Spinal cord (tissue), 10 donors: ENCODE results near the gene MB21D2. TPM values are rescaled to one million over a fixed set of nuclear protein-coding genes. Genes with fewer than 3 reads are reported as not detected.
"Not testable (repeated sequence)": the region's sequence is repeated elsewhere in the genome, so short reads cannot be mapped to it uniquely, and the experiment has no call there.

Experiments
- DNase-seq, 6 donors: peaks; one replicate each; pipeline versions ENCODE4 v3.0.0 to v3.0.0-alpha.2; 2013 to 2015; ENCODE audit warnings: low spot score in 6 of 6, low read depth in 4 of 6
- H3K27ac ChIP-seq: one replicate; pipeline ENCODE4 v1.5.1; 2013; ENCODE audit warnings: low read depth, low read length, control low read depth
- H3K27me3 ChIP-seq: one replicate; pipeline ENCODE4 v1.6.1; 2013; ENCODE audit warnings: low read length; ENCODE audit not compliant: control insufficient read depth, insufficient read depth
- H3K36me3 ChIP-seq: one replicate; pipeline ENCODE4 v1.6.1; 2013; ENCODE audit warnings: low read length; ENCODE audit not compliant: control insufficient read depth, insufficient read depth
- H3K4me1 ChIP-seq: one replicate; pipeline ENCODE4 v1.6.1; 2013; ENCODE audit warnings: low read length; ENCODE audit not compliant: control insufficient read depth, insufficient read depth
- H3K4me3 ChIP-seq: one replicate; pipeline ENCODE4 v1.5.1; 2013; ENCODE audit warnings: low read depth, low read length, control low read depth
- H3K9me3 ChIP-seq: one replicate; pipeline ENCODE4 v1.6.1; 2013; ENCODE audit warnings: low read length; ENCODE audit not compliant: control insufficient read depth, insufficient read depth
- WGBS: methylation state at CpG from one replicate; pipeline ENCODE4 v1.1.5; 2013; ENCODE audit warnings: missing lambda C conversion rate; ENCODE audit not compliant: insufficient coverage; 5-methylcytosine and 5-hydroxymethylcytosine counted together
- polyA plus RNA-seq, 2 donors: library from polyadenylated mRNA; unstranded; fragments of 120-200 nt; gene quantifications; one replicate each; pipeline ENCODE4 v1.2.1, GENCODE V29; 2013; ENCODE audit not compliant: insufficient read length in 2 of 2
- total RNA-seq, 2 donors: library from RNA; depleted of rRNA in 1 of 2; stranded (reverse); fragments of 120-200 nt in 1 of 2; fragments of >200 nt in 1 of 2; gene quantifications; one replicate each; pipeline versions ENCODE4 v1.2.3 to v1.2.4, GENCODE V29; 2013 to 2014
- donor health status: healthy.

Gene MB21D2
- total and polyA plus RNA-seq, 4 donors, result 9.5 to 23.4 (median 21.1) TPM

DNA sequence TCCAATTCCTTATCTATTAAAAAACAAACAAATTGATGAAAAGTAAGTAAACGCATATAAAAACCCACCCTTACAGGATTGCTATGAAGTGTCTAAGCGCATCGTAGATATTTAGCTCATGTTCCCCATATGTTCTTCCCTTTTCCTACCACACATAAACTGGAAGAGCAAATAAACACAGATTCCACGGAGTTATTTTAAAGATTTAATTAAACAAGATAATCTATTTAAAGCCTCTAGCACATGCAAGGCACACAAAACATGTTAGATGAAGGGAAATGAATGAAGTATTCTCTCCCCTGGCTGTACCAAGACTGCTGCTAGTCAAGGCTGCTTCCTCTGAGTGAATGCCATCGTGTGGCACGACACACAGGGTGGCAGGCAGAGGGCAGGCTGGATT, 111.9 kb downstream of the MB21D2 start:
- WGBS, result 93% methylated on average over 5 of the region's 6 CpGs
- Histone ChIP-seq H3K4me3 (no peak overlapping the region), H3K9me3 (no peaks in the 10 kb centered on the region), H3K4me1 (no peaks in the 10 kb centered on the region), H3K27me3 (no peaks in the 10 kb centered on the region), H3K27ac (no peak overlapping the region), H3K36me3 (no peaks in the 10 kb centered on the region)
- peak in 1 of 6 donors; percentile 54 for DNase-seq

DNA sequence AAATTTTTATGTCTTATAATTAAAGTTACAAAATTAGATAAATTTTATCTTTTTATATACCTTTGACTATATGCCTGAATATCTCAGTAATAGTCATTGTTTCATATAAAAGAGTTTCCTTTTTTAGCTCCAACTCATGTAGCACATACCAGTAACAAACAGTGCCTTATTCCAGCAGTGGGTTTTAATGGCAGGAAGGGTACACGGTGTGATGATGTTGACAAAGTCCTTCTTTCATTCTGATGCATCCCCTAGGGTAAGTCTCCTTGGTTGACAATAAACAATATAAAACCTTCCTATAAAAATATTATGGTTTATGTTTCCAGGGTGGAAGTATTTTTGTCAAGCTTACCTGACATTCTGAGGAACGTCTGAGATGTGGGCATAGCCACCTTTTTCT, 113.2 kb downstream of the MB21D2 start:
- H3K27ac ChIP-seq, result no peak overlapping the region
- no peaks in the 10 kb centered on the region for H3K4me1 ChIP-seq
- WGBS, result no CpG with 5 or more reads among the region's 2 CpGs
- DNase-seq, result no peak
- no peaks in the 10 kb centered on the region for H3K36me3 ChIP-seq
- no peaks in the 10 kb centered on the region for H3K9me3 ChIP-seq
- H3K27me3 ChIP-seq, result no peaks in the 10 kb centered on the region
- H3K4me3 ChIP-seq, result no peak overlapping the region

DNA sequence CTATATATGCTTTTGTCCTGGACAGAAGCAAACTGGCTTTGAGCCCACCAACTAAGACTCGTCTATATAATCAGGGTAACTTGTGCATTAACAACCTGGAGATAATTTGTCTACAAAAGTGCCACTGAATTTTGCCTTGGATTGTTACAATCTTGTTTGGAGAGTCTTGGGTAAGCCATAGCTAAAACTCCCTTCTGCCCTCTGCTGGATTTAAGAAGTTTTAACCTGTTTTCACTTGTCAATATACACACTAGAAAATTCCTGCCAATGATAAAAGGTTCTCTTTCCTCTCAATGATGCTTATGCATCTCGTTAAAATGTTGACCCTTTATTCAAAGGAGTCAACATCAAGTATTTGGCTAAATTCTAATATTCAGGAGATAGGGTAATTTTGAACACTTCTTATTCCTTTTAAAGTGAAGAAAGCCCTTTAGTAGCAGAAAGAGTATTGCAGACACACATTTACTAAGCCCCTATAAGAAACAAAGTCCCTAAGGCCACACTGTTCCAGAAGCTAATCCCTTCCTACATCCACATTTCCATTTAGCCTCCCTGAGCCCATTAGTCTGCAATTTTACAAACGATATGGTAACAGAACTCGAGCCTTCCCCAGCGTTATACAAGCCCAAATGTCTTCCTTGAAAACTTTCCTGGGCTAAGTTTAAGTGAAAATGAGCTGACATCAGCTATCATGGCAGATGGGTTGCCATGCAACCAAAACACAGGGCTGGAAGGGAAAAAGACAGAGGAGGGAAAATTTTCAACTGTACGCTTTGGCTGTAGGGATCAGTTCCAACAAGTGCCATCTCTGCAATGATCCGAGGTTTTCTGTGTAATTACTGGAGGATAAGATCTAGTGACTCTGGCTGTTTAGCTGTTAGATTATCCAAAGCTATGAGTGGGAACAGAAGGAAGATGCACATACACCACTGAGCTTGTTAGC, 114.4 kb downstream of the MB21D2 start:
- H3K27ac ChIP-seq, result no peak overlapping the region
- WGBS, result no CpG with 5 or more reads among the region's 7 CpGs
- H3K4me3 ChIP-seq, result no peak overlapping the region
- no peaks in the 10 kb centered on the region for H3K27me3 ChIP-seq
- peaks cover 10% of the 10 kb centered on the region for H3K36me3 ChIP-seq
- no peaks in the 10 kb centered on the region for H3K4me1 ChIP-seq
- peak in 2 of 6 donors; percentile 91 to 95 for DNase-seq
- no peaks in the 10 kb centered on the region for H3K9me3 ChIP-seq

DNA sequence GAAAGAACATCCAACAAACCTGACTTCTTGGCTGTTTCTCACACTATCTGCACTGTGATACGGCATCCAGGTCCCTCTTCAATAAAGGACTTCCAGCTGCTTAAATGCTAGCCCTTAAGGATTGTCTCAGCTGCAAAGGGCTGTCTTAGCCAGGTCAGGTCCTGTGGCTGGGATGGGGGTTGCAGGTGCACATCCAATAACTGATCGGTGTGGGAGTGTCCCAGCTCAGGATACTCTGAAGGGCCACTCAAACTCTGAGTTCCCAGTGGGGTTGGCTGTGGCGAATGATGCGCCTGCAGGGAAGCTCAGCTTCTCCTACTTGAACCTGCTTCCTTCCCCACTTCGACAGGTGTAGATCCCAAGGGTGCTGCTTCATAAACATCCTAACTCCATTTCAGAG, 115.7 kb downstream of the MB21D2 start:
- Histone ChIP-seq H3K9me3 (no peaks in the 10 kb centered on the region), H3K27ac (no peak overlapping the region), H3K4me3 (no peak overlapping the region), H3K4me1 (no peaks in the 10 kb centered on the region), H3K27me3 (no peaks in the 10 kb centered on the region), H3K36me3 (peaks cover 10% of the 10 kb centered on the region)
- 93% methylated on average over 3 of the region's 5 CpGs for WGBS
- DNase-seq, result no peak

DNA sequence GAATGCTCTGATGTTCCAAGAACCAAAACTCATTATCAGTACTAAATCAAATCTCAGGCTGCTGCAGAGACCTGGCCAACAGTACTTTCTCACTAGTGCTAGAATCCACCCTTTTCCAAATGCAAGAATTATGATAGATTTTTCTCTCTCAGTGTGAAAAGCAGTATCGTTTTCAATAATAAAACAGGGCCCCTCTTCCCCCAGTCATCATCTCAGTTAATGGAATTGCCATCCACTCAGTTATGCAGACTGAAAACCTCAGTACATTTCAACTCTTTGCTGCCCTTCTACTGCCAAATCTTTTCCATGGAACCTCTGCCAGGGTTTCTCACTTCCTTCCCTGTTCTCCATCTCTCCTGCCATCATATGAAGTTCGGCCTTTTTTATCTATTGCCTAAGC, 117.9 kb downstream of the MB21D2 start:
- DNase-seq, result peak in 1 of 6 donors; percentile 16
- WGBS, result 92% methylated on average over 2 of the region's 2 CpGs
- H3K27ac ChIP-seq, result no peak overlapping the region
- H3K9me3 ChIP-seq, result no peaks in the 10 kb centered on the region
- H3K4me1 ChIP-seq, result no peaks in the 10 kb centered on the region
- no peak overlapping the region for H3K4me3 ChIP-seq
- peaks cover 10% of the 10 kb centered on the region for H3K36me3 ChIP-seq
- no peaks in the 10 kb centered on the region for H3K27me3 ChIP-seq

DNA sequence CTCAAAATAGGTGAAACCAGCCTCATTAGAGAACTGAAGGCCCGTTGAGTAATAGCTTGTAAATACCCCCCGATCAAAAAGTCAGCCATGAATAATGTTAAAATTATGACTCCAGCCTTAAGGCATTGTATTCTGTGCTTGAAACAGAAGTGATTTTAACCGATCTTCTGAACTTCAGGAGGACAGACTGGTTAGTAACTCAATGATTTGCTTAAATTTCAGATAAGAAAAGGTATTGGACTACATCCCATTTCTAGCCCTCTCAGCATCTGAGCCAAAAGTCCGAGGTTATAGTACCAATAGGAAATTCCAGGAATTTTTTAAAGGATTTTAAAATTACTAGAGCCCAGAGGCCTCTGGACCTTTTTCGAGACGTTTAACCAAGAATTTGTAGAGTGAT, 122.6 kb downstream of the MB21D2 start:
- no peak for DNase-seq
- Histone ChIP-seq H3K27ac (no peak overlapping the region), H3K4me3 (no peak overlapping the region), H3K4me1 (no peaks in the 10 kb centered on the region), H3K27me3 (no peaks in the 10 kb centered on the region), H3K36me3 (peaks cover 10% of the 10 kb centered on the region), H3K9me3 (no peaks in the 10 kb centered on the region)
- no CpG with 5 or more reads among the region's 6 CpGs for WGBS

DNA sequence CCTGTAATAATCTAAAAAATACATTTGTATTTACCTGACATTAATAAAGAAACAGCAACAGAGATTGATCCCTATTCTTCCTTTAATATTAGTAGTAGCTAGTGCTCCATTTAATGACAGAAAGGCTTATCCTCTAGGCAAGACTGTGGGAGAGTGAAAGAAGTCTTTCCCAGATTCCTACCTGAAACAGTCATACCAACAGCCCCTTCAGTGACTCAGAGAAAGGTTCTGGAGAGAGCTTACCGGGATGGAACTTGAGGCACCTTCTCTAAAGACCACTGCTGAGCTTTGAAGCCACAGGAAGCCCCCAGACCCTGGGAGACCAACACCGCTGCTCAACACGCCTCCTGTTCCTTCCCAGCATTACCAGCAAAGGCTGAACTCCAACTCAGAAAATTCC, 123.4 kb downstream of the MB21D2 start:
- WGBS, result 87% methylated on average over 3 of the region's 3 CpGs
- Histone ChIP-seq H3K4me1 (no peaks in the 10 kb centered on the region), H3K36me3 (peaks cover 10% of the 10 kb centered on the region), H3K27ac (no peak overlapping the region), H3K4me3 (no peak overlapping the region), H3K27me3 (no peaks in the 10 kb centered on the region), H3K9me3 (no peaks in the 10 kb centered on the region)
- no peak for DNase-seq

DNA sequence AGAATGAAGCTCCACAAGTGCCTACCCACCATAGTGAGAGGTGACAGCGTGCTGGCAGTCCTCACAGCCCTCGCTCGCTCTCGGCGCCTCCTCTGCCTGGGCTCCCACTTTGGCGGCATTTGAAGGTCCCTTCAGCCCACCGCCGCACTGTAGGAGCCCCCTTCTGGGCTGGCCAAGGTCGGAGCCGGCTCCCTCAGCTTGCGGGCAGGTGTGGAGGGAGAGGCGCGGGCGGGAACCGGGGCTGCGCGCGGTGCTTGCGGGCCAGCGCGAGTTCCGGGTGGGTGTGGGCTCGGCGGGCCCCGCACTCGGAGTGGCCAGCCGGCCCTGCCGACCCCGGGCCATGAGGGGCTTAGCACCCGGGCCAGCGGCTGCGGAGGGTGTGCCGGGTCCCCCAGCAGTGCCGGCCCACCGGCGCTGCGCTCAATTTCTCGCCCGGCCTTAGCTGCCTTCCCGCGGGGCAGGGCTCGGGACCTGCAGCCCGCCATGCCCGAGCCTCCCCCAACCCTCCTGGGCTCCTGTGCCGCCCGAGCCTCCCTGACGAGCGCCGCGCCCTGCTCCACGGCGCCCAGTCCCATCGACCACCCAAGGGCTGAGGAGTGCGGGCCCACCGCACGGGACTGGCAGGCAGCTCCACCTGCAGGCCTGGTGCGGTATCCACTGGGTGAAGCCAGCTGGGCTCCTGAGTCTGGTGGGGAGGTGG, 128.7 kb downstream of the MB21D2 start:
- 93% methylated on average over 55 of the region's 57 CpGs for WGBS
- not testable (repeated sequence) for H3K4me3 ChIP-seq, H3K36me3 ChIP-seq, H3K4me1 ChIP-seq, H3K27ac ChIP-seq, DNase-seq, H3K27me3 ChIP-seq, H3K9me3 ChIP-seq

DNA sequence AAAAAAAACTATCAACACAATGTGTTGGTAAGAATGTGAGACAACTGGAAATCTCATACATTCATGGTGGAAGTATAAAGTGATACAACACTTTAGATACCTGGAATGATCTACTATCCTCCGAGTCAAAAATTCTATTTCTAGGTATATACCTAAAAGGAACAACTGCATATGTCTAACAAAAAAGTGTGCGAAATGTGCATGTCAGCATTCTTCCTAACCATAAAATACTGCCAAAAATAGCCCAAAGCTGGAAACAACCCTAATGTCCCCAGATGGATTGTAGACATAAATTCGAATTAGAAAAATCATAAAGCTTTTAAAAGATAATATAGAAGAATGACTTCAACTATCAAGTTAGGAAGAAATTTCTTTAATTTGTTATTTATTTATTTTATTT, 139.1 kb downstream of the MB21D2 start:
- DNase-seq, result no peak
- no peaks in the 10 kb centered on the region for H3K4me1 ChIP-seq
- H3K4me3 ChIP-seq, result no peak overlapping the region
- WGBS, result no CpG with 5 or more reads among the region's 3 CpGs
- H3K9me3 ChIP-seq, result peaks cover 2% of the 10 kb centered on the region
- no peaks in the 10 kb centered on the region for H3K36me3 ChIP-seq
- H3K27ac ChIP-seq, result no peak overlapping the region
- no peaks in the 10 kb centered on the region for H3K27me3 ChIP-seq

DNA sequence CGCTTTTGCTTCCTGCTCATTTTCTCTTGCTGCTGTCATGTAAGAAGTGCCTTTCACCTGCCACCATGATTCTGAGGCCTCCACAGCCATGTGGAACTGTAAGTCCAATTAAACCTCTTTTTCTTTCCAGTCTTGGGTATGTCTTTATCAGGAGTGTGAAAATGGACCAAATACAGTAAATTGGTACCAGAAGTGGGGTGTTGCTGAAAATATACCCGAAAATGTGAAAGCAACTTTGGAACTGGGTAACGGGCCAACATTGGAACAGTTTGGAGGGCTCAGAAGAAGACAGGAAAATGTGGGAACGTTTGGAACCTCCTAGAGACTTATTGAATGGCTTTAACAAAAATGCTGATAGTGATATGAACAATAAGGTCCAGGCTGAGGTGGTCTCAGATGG, 143.3 kb downstream of the MB21D2 start:
- not testable (repeated sequence) for DNase-seq, H3K9me3 ChIP-seq, H3K27ac ChIP-seq, H3K4me3 ChIP-seq, H3K4me1 ChIP-seq, H3K36me3 ChIP-seq, H3K27me3 ChIP-seq
- WGBS, result 81% methylated on average over 3 of the region's 4 CpGs
